ENCODE results near the gene TSGA10IP.

DNA sequence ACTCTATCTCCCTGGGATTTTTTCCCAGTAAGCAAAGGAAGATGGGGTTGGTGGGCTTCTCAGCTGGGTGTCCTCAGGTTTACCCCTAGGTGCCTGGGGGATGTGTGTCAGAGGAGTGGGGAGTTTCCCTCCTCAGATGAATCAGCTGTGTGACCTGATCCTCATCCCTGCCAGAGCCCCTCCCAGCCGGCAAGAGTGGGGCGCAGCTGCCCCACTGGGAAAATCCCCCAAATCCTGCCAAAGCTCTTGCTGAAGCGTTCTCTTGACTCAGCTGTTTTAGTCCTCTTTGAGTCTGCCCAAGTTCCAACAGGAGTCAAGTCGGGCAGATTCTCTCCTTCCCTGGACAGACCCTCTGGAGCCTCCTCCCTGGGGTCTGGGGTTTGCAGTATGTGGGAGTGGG, 32.4 kb upstream of the TSGA10IP start:
- TF ChIP-seq, protein P1, sequence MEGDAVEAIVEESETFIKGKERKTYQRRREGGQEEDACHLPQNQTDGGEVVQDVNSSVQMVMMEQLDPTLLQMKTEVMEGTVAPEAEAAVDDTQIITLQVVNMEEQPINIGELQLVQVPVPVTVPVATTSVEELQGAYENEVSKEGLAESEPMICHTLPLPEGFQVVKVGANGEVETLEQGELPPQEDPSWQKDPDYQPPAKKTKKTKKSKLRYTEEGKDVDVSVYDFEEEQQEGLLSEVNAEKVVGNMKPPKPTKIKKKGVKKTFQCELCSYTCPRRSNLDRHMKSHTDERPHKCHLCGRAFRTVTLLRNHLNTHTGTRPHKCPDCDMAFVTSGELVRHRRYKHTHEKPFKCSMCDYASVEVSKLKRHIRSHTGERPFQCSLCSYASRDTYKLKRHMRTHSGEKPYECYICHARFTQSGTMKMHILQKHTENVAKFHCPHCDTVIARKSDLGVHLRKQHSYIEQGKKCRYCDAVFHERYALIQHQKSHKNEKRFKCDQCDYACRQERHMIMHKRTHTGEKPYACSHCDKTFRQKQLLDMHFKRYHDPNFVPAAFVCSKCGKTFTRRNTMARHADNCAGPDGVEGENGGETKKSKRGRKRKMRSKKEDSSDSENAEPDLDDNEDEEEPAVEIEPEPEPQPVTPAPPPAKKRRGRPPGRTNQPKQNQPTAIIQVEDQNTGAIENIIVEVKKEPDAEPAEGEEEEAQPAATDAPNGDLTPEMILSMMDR (IDR thresholded peaks at IDR 0.05) = no peak
- no peak for TF ChIP-seq NR3C1 (CRISPR knock-in tag; conservative IDR thresholded peaks at IDR 0.05; ENCODE audit: low read depth)
- TF ChIP-seq TEAD4 (CRISPR knock-in tag; IDR thresholded peaks at IDR 0.05) = no peak
- TF ChIP-seq ELF4 (CRISPR knock-in tag; IDR thresholded peaks at IDR 0.05; ENCODE audit: low read depth) = no peak
- TF ChIP-seq ETV6 (CRISPR knock-in tag; IDR thresholded peaks at IDR 0.05) = no peak
- TF ChIP-seq TP53 (CRISPR knock-in tag; IDR thresholded peaks at IDR 0.05) = no peak
- no peak for TF ChIP-seq NR1H2 (CRISPR knock-in tag; IDR thresholded peaks at IDR 0.05)
- TF ChIP-seq, protein P2, sequence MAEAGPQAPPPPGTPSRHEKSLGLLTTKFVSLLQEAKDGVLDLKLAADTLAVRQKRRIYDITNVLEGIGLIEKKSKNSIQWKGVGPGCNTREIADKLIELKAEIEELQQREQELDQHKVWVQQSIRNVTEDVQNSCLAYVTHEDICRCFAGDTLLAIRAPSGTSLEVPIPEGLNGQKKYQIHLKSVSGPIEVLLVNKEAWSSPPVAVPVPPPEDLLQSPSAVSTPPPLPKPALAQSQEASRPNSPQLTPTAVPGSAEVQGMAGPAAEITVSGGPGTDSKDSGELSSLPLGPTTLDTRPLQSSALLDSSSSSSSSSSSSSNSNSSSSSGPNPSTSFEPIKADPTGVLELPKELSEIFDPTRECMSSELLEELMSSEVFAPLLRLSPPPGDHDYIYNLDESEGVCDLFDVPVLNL (CRISPR knock-in tag; IDR thresholded peaks at IDR 0.05; ENCODE audit: borderline replicate concordance, low read depth) = no peak
- TF ChIP-seq SMAD3 (CRISPR knock-in tag; IDR thresholded peaks at IDR 0.05; ENCODE audit: borderline replicate concordance) = no peak
- TF ChIP-seq, protein P3, sequence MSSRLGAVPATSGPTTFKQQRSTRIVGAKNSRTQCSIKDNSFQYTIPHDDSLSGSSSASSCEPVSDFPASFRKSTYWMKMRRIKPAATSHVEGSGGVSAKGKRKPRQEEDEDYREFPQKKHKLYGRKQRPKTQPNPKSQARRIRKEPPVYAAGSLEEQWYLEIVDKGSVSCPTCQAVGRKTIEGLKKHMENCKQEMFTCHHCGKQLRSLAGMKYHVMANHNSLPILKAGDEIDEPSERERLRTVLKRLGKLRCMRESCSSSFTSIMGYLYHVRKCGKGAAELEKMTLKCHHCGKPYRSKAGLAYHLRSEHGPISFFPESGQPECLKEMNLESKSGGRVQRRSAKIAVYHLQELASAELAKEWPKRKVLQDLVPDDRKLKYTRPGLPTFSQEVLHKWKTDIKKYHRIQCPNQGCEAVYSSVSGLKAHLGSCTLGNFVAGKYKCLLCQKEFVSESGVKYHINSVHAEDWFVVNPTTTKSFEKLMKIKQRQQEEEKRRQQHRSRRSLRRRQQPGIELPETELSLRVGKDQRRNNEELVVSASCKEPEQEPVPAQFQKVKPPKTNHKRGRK (CRISPR knock-in tag; IDR thresholded peaks at IDR 0.05; ENCODE audit: borderline replicate concordance) = no peak
- TF ChIP-seq, protein P4, sequence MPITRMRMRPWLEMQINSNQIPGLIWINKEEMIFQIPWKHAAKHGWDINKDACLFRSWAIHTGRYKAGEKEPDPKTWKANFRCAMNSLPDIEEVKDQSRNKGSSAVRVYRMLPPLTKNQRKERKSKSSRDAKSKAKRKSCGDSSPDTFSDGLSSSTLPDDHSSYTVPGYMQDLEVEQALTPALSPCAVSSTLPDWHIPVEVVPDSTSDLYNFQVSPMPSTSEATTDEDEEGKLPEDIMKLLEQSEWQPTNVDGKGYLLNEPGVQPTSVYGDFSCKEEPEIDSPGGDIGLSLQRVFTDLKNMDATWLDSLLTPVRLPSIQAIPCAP (CRISPR knock-in tag; IDR thresholded peaks at IDR 0.05) = no peak
- TF ChIP-seq, protein P5, sequence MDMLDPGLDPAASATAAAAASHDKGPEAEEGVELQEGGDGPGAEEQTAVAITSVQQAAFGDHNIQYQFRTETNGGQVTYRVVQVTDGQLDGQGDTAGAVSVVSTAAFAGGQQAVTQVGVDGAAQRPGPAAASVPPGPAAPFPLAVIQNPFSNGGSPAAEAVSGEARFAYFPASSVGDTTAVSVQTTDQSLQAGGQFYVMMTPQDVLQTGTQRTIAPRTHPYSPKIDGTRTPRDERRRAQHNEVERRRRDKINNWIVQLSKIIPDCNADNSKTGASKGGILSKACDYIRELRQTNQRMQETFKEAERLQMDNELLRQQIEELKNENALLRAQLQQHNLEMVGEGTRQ (CRISPR knock-in tag; IDR thresholded peaks at IDR 0.05) = no peak
- TF ChIP-seq HMGA2 (CRISPR knock-in tag; IDR thresholded peaks at IDR 0.05) = no peak
